H9 (cell line): ENCODE results near the gene ASPG. TPM values are rescaled to one million over a fixed set of nuclear protein-coding genes. Genes with fewer than 3 reads are reported as not detected.

ENCODE experiments used
- DNase-seq: peaks from one replicate; pipeline ENCODE4 v3.0.0-alpha.2; 2017
- H2AFZ ChIP-seq: one replicate; pipeline ENCODE4 v1.6.1; 2013; ENCODE audit warnings: mild to moderate bottlenecking, low read length, control low read depth, moderate library complexity
- H2AK5ac ChIP-seq: 2 replicates; pipeline ENCODE4 v1.6.1; 2013; ENCODE audit warnings: low read length, control low read depth, mixed read lengths; ENCODE audit not compliant: insufficient read length
- H2BK120ac ChIP-seq: one replicate; pipeline ENCODE4 v1.6.1; 2013; ENCODE audit warnings: low read depth, mild to moderate bottlenecking, low read length, control low read depth, inconsistent platforms; ENCODE audit not compliant: poor library complexity, severe bottlenecking
- H2BK12ac ChIP-seq: 2 replicates; pipeline ENCODE4 v1.6.1; 2013; ENCODE audit warnings: low read length, control low read depth, mixed read lengths, low read depth; ENCODE audit not compliant: insufficient read length
- H2BK15ac ChIP-seq: 2 replicates; pipeline ENCODE4 v1.6.1; 2013; ENCODE audit warnings: low read depth, low read length, control low read depth
- H2BK20ac ChIP-seq: one replicate; pipeline ENCODE4 v1.6.1; 2013; ENCODE audit warnings: low read depth, mild to moderate bottlenecking, low read length, control low read depth, inconsistent platforms; ENCODE audit not compliant: poor library complexity, severe bottlenecking
- H2BK5ac ChIP-seq: 2 replicates; pipeline ENCODE4 v1.6.1; 2013; ENCODE audit warnings: low read length, control low read depth, mixed read lengths; ENCODE audit not compliant: insufficient read length
- H3K14ac ChIP-seq: 2 replicates; pipeline ENCODE4 v1.6.1; 2013; ENCODE audit warnings: low read length, control low read depth; ENCODE audit not compliant: insufficient read depth
- H3K18ac ChIP-seq: 2 replicates; pipeline ENCODE4 v1.6.1; 2013; ENCODE audit warnings: low read depth, mild to moderate bottlenecking, mixed read lengths, low read length, control low read depth; ENCODE audit not compliant: insufficient read length
- H3K23ac ChIP-seq: 2 replicates; pipeline ENCODE4 v1.6.1; 2013; ENCODE audit warnings: low read length, control low read depth, mixed read lengths, low read depth; ENCODE audit not compliant: insufficient read length
- H3K23me2 ChIP-seq: 2 replicates; pipeline ENCODE4 v1.6.1; 2013; ENCODE audit warnings: low read depth, mild to moderate bottlenecking, mixed read lengths, low read length, control low read depth; ENCODE audit not compliant: insufficient read length, poor library complexity, severe bottlenecking
- H3K27ac ChIP-seq: 2 replicates; pipeline ENCODE4 v1.5.1; 2013; ENCODE audit warnings: low read length, control low read depth, mixed read lengths, low read depth; ENCODE audit not compliant: insufficient read length
- H3K27me3 ChIP-seq: 2 replicates; pipeline ENCODE4 v1.6.1; 2013; ENCODE audit warnings: low read length, control low read depth, inconsistent platforms; ENCODE audit not compliant: insufficient read depth
- H3K4ac ChIP-seq: 2 replicates; pipeline ENCODE4 v1.6.1; 2013; ENCODE audit warnings: low read depth, mild to moderate bottlenecking, control low read depth, inconsistent platforms, low read length, moderate library complexity
- H3K4me1 ChIP-seq: 2 replicates; pipeline ENCODE4 v1.6.1; 2013; ENCODE audit warnings: low read length, control low read depth, inconsistent platforms; ENCODE audit not compliant: insufficient read depth
- H3K4me2 ChIP-seq: 2 replicates; pipeline ENCODE4 v1.6.1; 2013; ENCODE audit warnings: low read length, control low read depth, mixed read lengths; ENCODE audit not compliant: insufficient read length, insufficient read depth
- H3K56ac ChIP-seq: 2 replicates; pipeline ENCODE4 v1.6.1; 2013; ENCODE audit warnings: low read depth, mild to moderate bottlenecking, mixed read lengths, low read length, control low read depth; ENCODE audit not compliant: insufficient read length
- H3K79me1 ChIP-seq: 2 replicates; pipeline ENCODE4 v1.6.1; 2013; ENCODE audit warnings: low read depth, mild to moderate bottlenecking, moderate library complexity, low read length, control low read depth, inconsistent platforms; ENCODE audit not compliant: insufficient read depth, poor library complexity, severe bottlenecking
- H3K79me2 ChIP-seq: 2 replicates; pipeline ENCODE4 v1.6.1; 2013; ENCODE audit warnings: low read length, control low read depth, inconsistent platforms; ENCODE audit not compliant: insufficient read depth
- H3K9ac ChIP-seq: 2 replicates; pipeline ENCODE4 v1.6.1; 2013; ENCODE audit warnings: low read length, control low read depth, mixed read lengths; ENCODE audit not compliant: insufficient read length; ENCODE audit errors: extremely low read depth
- H3K9me3 ChIP-seq: one replicate; pipeline ENCODE4 v1.6.1; 2013; ENCODE audit warnings: low read depth, low read length, inconsistent platforms; ENCODE audit not compliant: control insufficient read depth
- H3T11ph ChIP-seq: one replicate; pipeline ENCODE4 v1.6.1; 2013; ENCODE audit warnings: mild to moderate bottlenecking, low read length, control low read depth, inconsistent platforms
- H4K20me1 ChIP-seq: one replicate; pipeline ENCODE4 v1.6.1; 2013; ENCODE audit not compliant: control insufficient read depth, insufficient read length, insufficient read depth
- H4K5ac ChIP-seq: 2 replicates; pipeline ENCODE4 v1.6.1; 2013; ENCODE audit warnings: low read depth, mild to moderate bottlenecking, mixed read lengths, low read length, control low read depth; ENCODE audit not compliant: insufficient read length
- H4K8ac ChIP-seq: replicated peaks from 2 replicates; pipeline ENCODE4 v1.6.1; 2013; ENCODE audit warnings: low read length, control low read depth, mixed read lengths, low read depth; ENCODE audit not compliant: insufficient read length
- H4K91ac ChIP-seq: 2 replicates; pipeline ENCODE4 v1.6.1; 2013; ENCODE audit warnings: low read depth, mild to moderate bottlenecking, moderate library complexity, mixed read lengths, low read length, control low read depth; ENCODE audit not compliant: insufficient read length
- H3K27ac Mint-ChIP-seq, 3 experiments: 2 replicates in 2 of 3; 3 replicates in 1 of 3; pipeline ENCODE4 v1.8.0; 2020 to 2021; ENCODE audit warnings: mixed read lengths in 3 of 3, mild to moderate bottlenecking in 1 of 3, moderate library complexity in 1 of 3
- H3K27me3 Mint-ChIP-seq: 2 replicates; pipeline ENCODE4 v1.8.0; 2021; ENCODE audit warnings: low read depth, mild to moderate bottlenecking, moderate library complexity, mixed read lengths
- H3K36me3 Mint-ChIP-seq, 3 experiments: 2 replicates in 2 of 3; 3 replicates in 1 of 3; pipeline ENCODE4 v1.8.0; 2020 to 2021; ENCODE audit warnings: low read depth in 3 of 3, mixed read lengths in 3 of 3; ENCODE audit not compliant: insufficient read depth in 1 of 3
- H3K4me1 Mint-ChIP-seq, 2 experiments: 2 replicates each; pipeline ENCODE4 v1.8.0; 2020; ENCODE audit warnings: mixed read lengths in 2 of 2
- H3K4me3 Mint-ChIP-seq, 2 experiments: 2 replicates in 1 of 2; 3 replicates in 1 of 2; pipeline ENCODE4 v1.8.0; 2020 to 2021; ENCODE audit warnings: mild to moderate bottlenecking in 2 of 2, mixed read lengths in 2 of 2, moderate library complexity in 1 of 2
- H3K9me3 Mint-ChIP-seq, 2 experiments: 2 replicates in 1 of 2; 3 replicates in 1 of 2; pipeline ENCODE4 v1.8.0; 2020; ENCODE audit warnings: mild to moderate bottlenecking in 2 of 2, mixed read lengths in 2 of 2, moderate library complexity in 1 of 2
- CTCF ChIP-seq: fragments of 200-600 bp; sonication (generic); conservative IDR thresholded peaks from 3 replicates; pipeline ENCODE4 v1.8.0; 2021; ENCODE audit warnings: antibody characterized with exemption, mild to moderate bottlenecking
- WGBS: extraction: QIAGEN DNeasy Blood & Tissue Kit; methylation state at CpG from one replicate; pipeline ENCODE4 v1.1.7; 2013; ENCODE audit warnings: missing lambda C conversion rate, low lambda C conversion rate, mixed read lengths; ENCODE audit not compliant: insufficient read length; ENCODE audit errors: extremely low coverage; 5-methylcytosine and 5-hydroxymethylcytosine counted together
- total RNA-seq: library from RNA; stranded (reverse); gene quantifications from 2 replicates; pipeline ENCODE4 v1.2.1, GENCODE V29; 2021

ASPG gene
- total RNA-seq, 1 experiment from 2014 or later = 0.33 TPM

GRCh38 chr14:104114421-104115130 is 29.1 kb downstream of the ASPG start:
- H3K27me3 ChIP-seq = peaks cover 7% of the 10 kb centered on the region; the same call in 1 of the 2 replicates
- no peak overlapping the region for H3K23ac ChIP-seq
- no peak overlapping the region for H2BK120ac ChIP-seq
- H3K4ac ChIP-seq = no peak overlapping the region
- no peak overlapping the region for H3K4me3 Mint-ChIP-seq
- no peak overlapping the region for H2BK12ac ChIP-seq
- no peak for TF ChIP-seq CTCF
- no peaks in the 10 kb centered on the region for H3K79me1 ChIP-seq
- H2AK5ac ChIP-seq = no peak overlapping the region
- no peak for DNase-seq
- no peak overlapping the region for H2BK5ac ChIP-seq
- H3K27ac ChIP-seq = no peak overlapping the region
- no peak overlapping the region for H4K8ac ChIP-seq
- H4K91ac ChIP-seq = no peak overlapping the region
- H3K56ac ChIP-seq = no peak overlapping the region
- H3K27me3 Mint-ChIP-seq = peaks cover 48% of the 10 kb centered on the region
- no peak overlapping the region for H2BK15ac ChIP-seq
- no peaks in the 10 kb centered on the region for H3K9me3 ChIP-seq
- H3K14ac ChIP-seq = no peak overlapping the region
- no peak overlapping the region for H3K9ac ChIP-seq
- no peak overlapping the region for H2AFZ ChIP-seq
- H3K27ac Mint-ChIP-seq = no peak overlapping the region
- H3K4me1 Mint-ChIP-seq = peaks cover 0 to 2% of the 10 kb centered on the region in 2 experiments; a peak in 1 of 4 replicates
- H3K79me2 ChIP-seq = no peaks in the 10 kb centered on the region
- no peak overlapping the region for H2BK20ac ChIP-seq
- no peaks in the 10 kb centered on the region for H3K36me3 Mint-ChIP-seq
- no peaks in the 10 kb centered on the region for H4K20me1 ChIP-seq
- H3K4me2 ChIP-seq = no peak overlapping the region
- no CpG with 5 or more reads among the region's 26 CpGs for WGBS
- H3K4me1 ChIP-seq = no peaks in the 10 kb centered on the region; the same call in 1 of the 2 replicates
- H3K9me3 Mint-ChIP-seq = no peaks in the 10 kb centered on the region; a peak in 1 of 5 replicates
- no peak overlapping the region for H3T11ph ChIP-seq
- H3K23me2 ChIP-seq = peaks cover 7% of the 10 kb centered on the region
- H4K5ac ChIP-seq = no peak overlapping the region
- H3K18ac ChIP-seq = no peak overlapping the region
